SIG-M5 (cell line): ENCODE data around the gene MRGPRE.
"Not testable (repeated sequence)": the region's sequence is repeated elsewhere in the genome, so short reads cannot be mapped to it uniquely, and the experiment has no call there.

Experiments
- DNase-seq: peaks from one replicate; lab custom pipeline; 2025; lab: John Stamatoyannopoulos, UW

Gene MRGPRE, protein sequence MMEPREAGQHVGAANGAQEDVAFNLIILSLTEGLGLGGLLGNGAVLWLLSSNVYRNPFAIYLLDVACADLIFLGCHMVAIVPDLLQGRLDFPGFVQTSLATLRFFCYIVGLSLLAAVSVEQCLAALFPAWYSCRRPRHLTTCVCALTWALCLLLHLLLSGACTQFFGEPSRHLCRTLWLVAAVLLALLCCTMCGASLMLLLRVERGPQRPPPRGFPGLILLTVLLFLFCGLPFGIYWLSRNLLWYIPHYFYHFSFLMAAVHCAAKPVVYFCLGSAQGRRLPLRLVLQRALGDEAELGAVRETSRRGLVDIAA

DNA sequence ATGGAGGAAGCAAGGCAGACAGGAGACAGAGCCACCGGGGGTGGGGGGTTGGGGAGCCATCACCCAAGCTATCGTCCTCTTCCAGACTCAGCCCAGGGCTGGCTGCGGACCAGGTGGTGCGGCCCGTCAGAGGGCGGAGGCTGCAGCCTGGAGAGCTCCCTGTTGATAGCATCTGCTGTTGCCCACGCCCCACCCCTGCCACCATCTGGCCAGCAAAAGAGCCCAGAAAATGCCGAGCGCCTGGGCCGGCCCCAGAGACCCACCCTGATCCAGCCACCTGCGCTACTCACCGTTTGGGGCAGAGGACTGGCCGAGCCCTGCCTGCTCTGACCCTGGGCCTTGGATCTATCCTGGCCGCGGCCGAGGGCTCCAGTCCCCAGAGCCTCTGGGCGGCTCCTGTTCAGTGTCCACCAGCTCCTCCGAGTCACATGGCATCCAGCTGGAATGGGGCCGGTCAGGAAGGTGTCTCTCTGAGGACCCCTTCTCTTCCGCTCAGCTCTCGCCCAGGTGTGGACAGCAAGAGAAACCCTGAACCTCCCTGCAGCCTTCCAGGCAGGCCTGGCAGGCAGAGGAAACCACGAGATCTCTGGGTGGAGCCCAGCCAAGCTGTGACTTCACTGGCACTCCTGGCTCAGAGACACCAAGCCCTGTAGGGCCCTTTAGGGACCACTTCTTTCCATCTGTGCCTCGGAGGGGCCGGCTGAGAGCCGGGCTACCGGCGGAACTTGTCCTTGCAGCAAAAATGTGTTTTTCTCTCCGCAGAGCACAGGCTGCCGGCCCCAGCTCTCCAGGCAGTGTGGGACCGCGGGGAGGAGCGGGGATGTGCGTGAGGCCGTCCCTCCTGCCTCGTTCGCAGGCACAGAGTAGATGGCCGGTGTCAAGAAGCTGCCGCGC lies at the start of gene MRGPRE:
Gene MRGPRE, minus strand, starts transcription at position 567 of the 894 bp plus-strand sequence. CDS start 3,618 bp downstream, outside the sequence.
- no peak for DNase-seq

DNA sequence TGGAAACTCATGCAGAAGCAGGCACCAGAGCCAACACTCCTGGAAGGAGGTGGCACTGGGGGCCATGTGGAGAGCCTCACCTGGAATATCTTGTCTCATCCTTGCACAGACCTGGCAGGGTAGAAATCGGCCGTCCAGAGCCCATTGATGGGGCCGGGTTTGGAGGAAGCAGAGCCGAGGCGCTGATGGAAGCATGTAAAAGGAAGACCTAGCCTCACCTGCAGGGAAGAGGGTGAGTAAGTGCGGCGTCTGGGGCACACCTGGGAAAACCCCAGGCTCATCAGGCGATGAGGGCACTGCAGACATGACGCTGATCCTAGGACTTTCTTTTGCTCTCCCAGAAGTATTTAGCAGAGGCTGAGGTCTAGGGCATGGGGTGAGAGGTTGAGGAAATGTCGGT lies 48.9 kb upstream of the MRGPRE start:
- DNase-seq: not testable (repeated sequence)

DNA sequence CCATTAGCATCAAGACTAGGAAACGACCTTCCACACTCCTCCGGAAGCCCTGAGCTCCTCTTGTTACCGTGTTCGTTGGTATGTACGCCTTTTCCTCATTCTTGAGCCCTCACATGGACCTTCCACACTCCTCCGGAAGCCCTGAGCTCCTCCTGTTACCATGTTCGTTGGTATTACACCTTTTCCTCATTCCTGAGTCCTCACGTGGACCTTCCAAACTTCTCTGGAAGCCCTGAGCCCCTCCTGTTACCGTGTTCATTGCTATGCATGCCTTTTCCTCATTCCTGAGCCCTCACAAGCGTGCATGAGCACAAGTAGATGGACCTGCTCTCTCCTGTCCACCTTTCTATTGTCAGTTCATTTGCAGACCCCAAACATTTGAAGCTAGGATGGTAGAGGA lies 48.4 kb upstream of the MRGPRE start:
- DNase-seq: not testable (repeated sequence)

DNA sequence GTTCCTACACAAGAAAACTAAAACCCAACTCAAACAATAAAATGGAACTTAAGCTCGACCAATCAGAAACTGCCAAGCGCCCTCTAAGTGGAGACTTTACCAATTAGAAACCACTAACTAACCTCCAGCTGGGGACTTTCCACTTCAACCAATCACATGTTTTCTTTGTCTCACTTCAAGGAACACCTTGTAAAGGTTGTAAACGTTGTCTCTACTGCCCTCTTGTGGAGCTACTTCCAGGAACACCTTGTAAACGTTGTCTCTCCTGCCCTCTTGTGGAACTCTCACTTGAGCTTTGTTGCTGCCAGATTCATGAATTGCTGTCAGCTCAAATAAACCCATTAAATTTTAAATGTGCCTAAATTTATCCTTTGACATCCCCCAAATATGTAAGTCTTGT lies 46.7 kb upstream of the MRGPRE start:
- DNase-seq: not testable (repeated sequence)

DNA sequence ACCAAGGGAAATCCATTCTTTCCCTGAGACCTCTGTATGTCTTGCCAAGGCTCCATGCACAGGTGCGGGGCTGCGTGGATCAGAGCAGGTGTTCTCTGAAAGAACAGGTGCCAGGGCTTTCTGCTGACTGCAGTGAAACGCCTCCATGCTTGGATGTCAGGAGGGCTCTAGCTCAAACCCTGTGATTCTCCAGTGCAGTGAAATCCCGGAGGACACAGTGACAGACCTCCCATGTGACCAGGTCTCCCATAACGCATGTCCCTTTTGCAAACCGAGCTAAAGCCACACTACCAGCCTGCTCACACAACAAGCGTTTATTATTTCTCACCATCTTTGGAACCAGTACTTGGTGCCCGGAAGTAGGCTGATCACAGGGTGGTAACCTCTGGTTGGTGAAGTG lies 41.4 kb upstream of the MRGPRE start:
- not testable (repeated sequence) for DNase-seq

DNA sequence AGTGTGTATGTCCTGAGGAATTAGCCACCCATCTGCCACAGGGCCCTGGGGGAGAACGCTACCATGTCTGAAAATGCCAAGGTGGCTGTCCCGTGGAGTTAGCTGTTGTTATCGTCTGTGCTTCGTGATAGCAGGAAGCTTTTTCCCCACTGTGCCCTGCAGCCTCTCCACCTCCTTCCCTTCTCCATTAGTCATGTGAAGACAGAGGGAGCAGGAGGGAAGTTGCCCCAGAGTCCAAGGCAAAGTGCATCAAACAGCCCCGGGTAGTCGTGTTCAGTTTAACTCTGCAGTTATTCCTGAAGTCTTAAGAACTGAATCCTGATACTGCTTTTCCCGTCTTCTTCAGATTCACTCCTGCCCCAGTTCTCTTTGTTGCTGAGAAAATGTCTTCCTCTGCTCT lies 30.3 kb upstream of the MRGPRE start:
- DNase-seq: not testable (repeated sequence)

DNA sequence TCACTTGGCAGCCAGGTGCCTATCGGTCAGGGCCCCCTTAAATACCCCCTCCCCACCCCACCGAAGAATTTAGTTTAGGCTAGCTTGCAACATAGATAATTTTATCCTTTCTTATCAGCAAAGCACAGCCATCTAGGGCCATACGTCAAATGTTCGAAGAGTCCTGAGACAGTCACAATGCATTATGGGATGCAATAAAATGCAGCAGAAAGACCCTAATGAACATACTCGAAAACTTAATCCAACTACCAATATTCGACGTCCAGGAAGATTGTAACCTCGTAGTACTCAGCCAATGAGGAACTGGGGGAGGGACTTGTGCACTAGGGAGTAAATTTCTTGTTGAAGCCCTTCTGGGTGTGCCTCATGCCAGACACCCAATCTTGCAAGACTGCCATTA lies 29.6 kb upstream of the MRGPRE start:
- DNase-seq: not testable (repeated sequence)

DNA sequence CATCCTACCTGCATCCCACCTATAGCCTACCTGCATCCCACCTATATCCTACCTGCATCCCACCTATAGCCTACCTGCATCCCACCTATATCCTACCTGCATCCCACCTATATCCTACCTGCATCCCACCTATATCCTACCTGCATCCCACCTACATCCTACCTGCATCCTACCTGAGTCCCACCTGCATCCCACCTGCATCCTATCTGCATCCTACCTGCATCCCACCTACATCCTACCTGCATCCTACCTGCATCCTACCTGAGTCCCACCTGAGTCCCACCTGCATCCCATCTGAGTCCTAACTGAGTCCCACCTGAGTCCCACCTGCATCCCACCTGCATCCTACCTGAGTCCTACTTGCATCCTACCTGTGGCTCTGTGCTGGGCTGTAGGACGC lies 25.3 kb upstream of the MRGPRE start:
- not testable (repeated sequence) for DNase-seq

DNA sequence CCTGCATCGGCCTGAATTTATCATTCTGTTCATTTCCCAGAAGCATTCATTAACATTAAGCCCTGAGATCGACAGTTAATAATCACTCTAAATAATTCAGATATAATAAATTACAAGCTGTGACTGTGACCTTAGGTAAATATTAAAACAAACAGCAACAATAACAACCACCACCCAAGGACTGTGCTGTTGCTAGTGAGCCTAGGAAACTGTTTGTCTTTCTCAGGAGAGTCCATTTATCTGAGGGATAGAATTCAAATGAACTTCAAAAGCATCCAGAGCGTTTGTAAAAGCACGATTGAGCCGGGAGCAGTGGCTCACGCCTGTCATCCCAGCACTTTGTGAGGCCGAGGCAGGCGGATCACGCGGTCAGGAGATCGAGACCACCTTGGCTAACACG lies 23.0 kb upstream of the MRGPRE start:
- not testable (repeated sequence) for DNase-seq

DNA sequence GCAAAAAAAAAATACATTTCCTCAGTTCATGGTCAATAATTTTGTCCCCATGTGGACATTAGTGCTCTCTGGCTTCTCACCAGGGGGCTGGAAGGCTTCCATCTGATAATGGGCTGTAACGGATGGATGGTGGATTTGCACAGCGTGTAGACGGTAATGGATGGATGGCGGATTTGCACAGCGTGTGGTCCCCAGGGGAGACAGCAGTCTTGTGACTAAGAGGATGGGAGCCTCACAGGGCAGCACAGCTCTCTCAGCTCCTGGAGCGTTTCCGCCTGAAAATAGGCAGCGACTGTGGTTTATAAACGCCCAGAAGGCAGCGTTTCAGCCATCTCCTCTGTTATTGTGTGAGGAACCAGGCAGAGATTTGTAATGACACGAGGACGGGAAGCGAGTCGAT lies 22.6 kb upstream of the MRGPRE start:
- not testable (repeated sequence) for DNase-seq

DNA sequence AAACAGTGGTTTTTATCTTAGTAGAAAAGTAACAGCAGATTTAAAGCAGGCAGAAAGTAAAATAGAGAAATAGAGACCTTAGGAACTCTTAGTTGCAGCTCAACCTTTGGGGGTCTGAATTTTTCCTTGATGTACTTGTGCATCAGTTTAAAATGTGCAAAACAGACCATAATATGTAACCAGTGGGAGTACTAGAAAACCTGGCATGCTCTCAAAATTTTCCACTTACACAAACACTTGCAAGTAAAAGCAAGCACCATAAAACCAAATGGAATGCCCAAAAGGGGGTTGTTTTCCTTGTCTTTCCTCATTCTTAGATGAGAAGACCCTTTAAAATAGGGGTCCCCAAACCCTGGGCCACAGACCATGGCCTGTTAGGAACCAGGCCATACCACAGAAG lies 12.9 kb upstream of the MRGPRE start:
- DNase-seq: no peak

DNA sequence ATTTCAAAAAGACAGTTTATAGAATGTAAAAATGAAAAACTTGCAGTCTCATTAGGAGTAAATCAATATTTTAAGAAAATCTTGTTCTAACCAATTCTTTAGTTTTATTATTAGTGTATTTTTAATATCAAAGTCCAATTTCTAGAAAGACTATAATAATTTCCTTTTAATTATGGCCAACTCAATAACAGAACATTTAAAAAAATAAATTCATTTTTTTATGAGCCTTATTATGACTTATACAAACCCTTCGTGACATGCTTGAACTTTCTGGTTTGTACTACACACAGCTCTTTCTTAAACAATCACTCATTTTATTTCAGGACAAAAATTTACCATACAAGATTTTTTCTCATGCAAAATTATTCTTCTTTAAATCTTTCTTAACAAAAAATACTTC lies 11.7 kb upstream of the MRGPRE start:
- DNase-seq: no peak

DNA sequence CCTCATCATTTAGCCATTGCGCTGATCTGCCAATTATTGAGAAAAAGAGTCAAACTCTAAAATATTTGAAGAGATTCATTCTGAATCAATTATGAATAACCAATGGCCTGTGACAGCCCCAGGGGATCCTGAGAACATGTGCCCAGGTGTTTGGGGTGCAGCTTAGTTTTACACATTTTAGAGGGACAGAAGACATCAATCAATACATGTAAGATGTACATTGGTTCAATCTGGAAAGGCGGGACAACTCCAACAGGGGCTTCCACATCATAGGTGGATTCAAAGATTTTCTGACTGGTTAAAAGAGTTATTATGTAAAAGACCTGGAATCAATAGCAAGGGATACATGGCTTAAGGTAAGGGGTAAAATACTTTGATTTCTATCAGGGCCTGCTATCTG lies 4.9 kb upstream of the MRGPRE start:
- no peak for DNase-seq

DNA sequence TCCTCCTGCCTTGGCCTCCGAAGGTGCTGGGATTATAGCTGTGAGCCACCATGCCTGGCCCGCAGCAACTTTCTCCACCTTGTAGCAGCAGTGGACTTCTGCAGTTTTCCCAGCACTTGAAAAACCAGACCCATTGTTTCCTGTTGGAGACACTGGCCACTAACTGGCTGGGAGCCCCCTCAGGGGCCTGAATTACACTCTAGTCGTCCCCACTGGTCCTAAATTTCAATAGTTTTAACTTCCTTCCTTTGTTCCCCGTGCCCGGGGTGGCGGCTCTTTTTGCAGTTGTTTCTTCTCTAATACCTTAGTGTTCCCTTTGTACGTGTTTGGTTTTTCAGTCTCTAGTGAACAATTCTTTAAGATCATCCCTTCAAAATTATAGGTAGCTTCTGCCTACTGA lies 2.6 kb upstream of the MRGPRE start:
- no peak for DNase-seq

DNA sequence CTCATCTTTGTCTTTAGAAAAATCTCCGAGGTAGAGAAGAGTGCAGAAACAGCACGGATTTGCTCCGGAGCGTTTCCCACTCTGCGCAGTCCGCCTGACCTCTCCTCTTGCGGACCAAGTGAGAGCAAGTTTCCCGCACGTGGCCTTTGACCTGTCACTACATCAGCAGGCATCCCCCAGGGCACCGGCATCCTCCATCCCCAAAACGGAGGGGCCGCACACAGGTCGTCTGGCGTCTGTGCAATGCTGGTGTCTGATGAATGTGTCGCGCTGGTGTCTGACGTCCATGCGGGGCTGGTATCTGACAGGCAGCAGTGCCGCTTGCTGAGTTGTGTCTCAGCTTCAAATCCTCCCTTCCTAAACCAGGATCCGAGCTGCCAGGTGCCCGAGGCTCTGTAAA lies 739 bp upstream of the MRGPRE start:
- no peak for DNase-seq

DNA sequence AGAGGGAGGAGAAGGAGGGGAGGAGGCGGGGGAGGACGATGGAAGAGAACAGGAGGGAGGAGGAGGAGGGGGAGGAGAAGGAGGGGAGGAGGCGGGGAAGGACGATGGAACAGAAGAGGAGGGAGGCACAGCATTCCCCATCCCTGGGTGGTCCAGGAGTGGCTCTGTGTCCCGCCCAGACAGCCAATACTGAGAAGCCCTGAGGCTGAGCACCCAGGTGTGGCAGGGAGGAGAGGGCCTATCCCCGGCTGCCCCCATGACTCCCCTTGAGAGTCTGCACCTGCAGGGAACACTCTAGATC lies 717 bp downstream of the MRGPRE start:
- DNase-seq: no peak

DNA sequence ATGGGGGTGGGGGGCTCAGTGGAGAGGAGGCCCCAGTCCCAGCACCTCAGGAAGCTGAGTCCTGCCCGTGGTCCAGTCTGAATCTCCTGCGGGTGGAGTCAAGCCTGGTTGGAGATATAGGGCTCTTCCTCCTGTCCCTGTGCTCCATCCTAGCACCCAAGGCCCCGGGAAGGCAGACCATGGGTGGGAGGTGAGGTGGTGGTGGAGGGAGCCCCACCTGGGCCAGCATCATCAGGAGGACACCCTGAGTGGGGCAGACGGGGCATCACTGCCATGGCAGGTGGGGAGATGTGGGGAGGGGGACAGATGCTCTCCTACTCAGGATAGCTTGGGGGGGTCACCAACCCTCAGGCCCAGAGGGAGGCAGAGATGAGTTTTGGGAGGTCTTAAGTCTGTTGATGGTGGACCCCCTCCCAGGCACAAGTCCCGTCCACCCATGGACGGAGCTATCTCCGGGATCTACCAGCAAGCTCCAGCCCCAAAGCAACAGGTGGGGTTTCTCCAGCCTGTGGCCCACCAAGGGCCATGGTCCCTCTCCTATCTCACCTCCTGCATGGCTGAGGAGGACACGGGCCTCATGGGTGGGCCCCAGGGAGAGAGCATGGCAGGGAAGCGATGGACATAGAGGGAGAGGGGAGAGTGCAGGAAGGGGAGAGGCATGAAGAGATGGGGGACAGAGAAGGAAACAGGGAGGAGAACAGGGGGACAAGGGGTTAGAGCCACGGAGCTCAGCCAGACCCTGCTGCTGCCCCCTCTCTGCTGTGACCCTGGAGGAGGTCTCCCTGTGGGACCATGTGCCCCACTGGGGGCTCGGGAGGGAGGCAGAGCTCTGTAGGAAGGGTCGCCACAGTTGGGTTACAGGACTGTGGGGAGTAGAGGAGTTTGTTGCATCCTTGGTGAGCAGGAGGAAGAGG lies 1.3 kb downstream of the MRGPRE start:
- DNase-seq: no peak

DNA sequence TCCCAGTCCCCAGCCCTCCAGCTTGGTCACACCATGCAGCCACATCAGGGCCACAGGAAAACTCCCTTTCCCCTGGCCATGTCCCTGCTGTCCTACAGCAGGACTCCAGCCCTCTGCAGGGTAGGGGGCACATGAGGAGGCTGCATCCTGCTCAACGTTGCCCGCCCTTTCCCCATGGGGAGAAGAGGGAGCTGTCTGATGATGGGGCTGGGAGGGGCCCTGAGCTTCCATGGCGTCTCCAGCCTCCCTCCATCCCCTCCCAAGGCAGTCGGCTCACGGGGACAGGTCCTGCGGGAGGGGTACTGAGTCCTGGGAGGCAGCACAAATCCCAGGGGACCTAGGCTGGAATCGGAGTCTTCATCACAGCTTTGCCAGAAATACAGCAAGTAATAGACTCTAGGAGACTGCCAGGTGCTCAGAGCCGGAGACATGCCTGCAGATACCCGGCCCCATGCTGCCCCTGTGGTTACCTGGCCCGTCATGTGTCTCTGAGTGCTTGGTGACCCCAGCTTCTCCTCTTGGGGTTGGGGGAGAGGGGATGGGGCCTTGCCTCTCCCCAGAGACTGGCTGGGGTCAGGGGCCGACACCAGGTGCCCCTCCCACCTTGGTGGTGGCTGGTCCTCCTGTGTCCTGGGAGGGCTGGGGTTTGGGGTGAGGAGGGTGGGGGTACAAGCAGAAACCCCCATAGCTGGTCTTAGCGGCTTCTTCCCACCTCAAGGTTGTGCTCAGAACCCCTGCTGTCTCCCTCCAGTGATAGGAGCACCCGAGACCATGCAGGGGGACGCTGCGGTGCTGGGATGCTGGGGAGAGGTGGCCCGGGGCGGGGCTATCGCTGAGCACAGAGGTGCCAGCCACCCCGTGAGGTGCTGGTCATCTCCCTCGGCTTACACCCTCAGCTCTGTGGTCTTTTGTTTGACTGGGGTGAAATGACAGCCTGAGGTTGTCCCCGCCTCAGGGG lies 2.3 kb downstream of the MRGPRE start:
- DNase-seq: no peak

DNA sequence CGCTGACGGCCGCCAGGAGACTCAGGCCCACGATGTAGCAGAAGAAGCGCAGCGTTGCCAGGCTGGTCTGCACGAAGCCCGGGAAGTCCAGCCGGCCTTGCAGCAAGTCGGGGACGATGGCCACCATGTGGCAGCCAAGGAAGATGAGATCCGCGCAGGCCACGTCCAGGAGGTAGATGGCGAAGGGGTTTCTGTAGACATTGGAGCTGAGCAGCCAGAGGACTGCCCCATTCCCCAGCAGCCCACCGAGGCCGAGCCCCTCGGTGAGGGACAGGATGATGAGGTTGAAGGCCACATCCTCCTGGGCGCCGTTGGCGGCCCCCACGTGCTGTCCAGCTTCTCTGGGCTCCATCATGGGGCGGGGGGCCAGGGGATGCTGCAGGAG lies 3.8 kb downstream of the MRGPRE start:
- DNase-seq: no peak

DNA sequence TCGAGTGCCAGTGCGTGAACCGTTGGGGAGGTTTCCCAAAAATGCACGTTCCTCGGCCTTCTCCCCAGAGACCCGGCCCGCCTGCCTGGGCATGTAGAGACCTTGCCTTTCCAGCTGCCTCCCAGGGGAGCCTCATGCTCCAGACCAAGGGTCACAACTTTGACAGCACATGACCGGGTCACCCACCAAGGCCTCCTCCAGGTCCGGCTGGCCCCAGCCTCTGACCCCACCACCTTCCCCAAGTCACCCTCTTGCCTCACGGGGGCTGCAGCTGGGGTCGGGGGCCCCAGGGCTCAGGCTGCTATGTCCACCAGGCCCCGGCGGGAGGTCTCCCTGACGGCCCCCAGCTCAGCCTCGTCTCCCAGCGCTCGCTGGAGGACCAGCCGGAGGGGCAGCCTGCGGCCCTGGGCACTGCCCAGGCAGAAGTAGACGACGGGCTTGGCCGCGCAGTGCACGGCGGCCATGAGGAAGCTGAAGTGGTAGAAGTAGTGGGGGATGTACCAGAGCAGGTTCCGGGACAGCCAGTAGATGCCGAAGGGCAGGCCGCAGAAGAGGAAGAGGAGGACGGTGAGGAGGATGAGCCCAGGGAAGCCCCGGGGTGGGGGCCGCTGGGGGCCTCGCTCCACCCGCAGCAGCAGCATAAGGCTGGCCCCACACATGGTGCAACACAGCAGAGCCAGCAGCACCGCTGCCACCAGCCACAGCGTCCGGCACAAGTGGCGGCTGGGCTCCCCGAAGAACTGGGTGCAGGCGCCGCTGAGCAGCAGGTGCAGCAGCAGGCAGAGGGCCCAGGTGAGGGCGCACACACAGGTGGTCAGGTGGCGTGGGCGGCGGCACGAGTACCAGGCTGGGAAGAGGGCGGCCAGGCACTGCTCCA lies 4.4 kb downstream of the MRGPRE start:
- no peak for DNase-seq
